Astrocyte (in vitro differentiated cells and primary cell): ENCODE measurements around the gene MCUR1. TPM values are rescaled to one million over a fixed set of nuclear protein-coding genes. Genes with fewer than 3 reads are reported as not detected.

Source experiments
- total RNA-seq: library from RNA; stranded (reverse); gene quantifications from 2 replicates; pipeline ENCODE4 v1.2.1, GENCODE V29; 2021

The MCUR1 gene
- total RNA-seq, 1 donor from 2014 or later: 21.5 TPM

Other genes with a start within 250 kb of the MCUR1 start
- 8.6 and 10.3 TPM in 2 replicates for gene SIRT5, start 240.0 kb downstream of the MCUR1 start, total RNA-seq
- 62.0 and 63.7 TPM in 2 replicates for gene NOL7, start 199.2 kb downstream of the MCUR1 start, total RNA-seq
- gene RANBP9, start 102.7 kb downstream of the MCUR1 start, total RNA-seq: 42.1 and 43.7 TPM in 2 replicates
- gene RNF182, start 110.4 kb upstream of the MCUR1 start, total RNA-seq: 5.4 and 8.3 TPM in 2 replicates